Stimulated activated naive B cell treated with anti-CD40 and anti-IgM and Interleukin-4, amounts not matched to agents 10 μg/mL and 1 μg/mL and 100 μg/mL, for 72 hours (primary cell): Measurements from ENCODE around the gene ZNF835.

Experiments used
- ATAC-seq, 2 donors: fragments of 150-1000 bp; cut with Tn5 transposase; replicated peaks; 2 replicates each; pipeline ENCODE4 v1.10.0; 2021; ENCODE audit warnings: moderate library complexity in 1 of 2
- DNase-seq: peaks from one replicate; pipeline ENCODE4 v3.0.0; 2021
- H3K27ac Mint-ChIP-seq: one replicate; pipeline ENCODE4 v1.8.0; 2022; ENCODE audit warnings: mild to moderate bottlenecking, mixed read lengths
- H3K27me3 Mint-ChIP-seq, 2 donors: one replicate each; pipeline ENCODE4 v1.8.0; 2022; ENCODE audit warnings: mixed read lengths in 2 of 2
- H3K36me3 Mint-ChIP-seq, 2 donors: one replicate each; pipeline ENCODE4 v1.8.0; 2022; ENCODE audit warnings: mixed read lengths in 2 of 2, mild to moderate bottlenecking in 1 of 2
- H3K4me1 Mint-ChIP-seq, 2 donors: one replicate each; pipeline ENCODE4 v1.8.0; 2022; ENCODE audit warnings: mixed read lengths in 2 of 2, mild to moderate bottlenecking in 1 of 2
- H3K4me3 Mint-ChIP-seq, 2 donors: one replicate each; pipeline ENCODE4 v1.8.0; 2022; ENCODE audit warnings: mild to moderate bottlenecking in 2 of 2, mixed read lengths in 2 of 2, moderate library complexity in 1 of 2
- H3K9me3 Mint-ChIP-seq, 2 donors: one replicate each; pipeline ENCODE4 v1.8.0; 2022; ENCODE audit warnings: mixed read lengths in 2 of 2, mild to moderate bottlenecking in 1 of 2

ZNF835 gene

DNA sequence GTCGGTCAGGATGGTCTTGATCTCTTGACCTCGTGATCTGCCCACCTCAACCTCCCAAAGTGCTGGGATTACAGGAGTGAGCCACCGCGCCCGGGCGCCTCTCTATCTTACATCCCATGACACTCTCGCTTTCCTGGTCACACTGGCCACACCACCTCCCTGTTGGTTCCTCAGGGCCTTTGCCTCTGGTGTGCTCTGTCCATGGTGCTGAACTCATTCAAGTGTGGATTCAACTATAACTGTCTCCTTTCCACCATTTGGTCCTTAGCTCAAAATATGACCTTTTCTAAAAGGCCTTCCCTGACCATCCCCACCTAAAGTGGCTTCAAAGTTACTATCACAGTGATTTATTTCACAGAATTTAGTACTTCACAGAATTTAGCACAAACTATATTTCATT, 32.3 kb downstream of the ZNF835 start:
- no peak overlapping the region for H3K27ac Mint-ChIP-seq
- H3K36me3 Mint-ChIP-seq, result peaks cover 16 to 23% of the 10 kb centered on the region in 2 donors
- H3K4me3 Mint-ChIP-seq, result no peak overlapping the region
- DNase-seq (no peak), ATAC-seq (no peak)
- H3K27me3 Mint-ChIP-seq, result peaks cover 19 to 42% of the 10 kb centered on the region in 2 donors
- H3K4me1 Mint-ChIP-seq, result peaks cover 5 to 6% of the 10 kb centered on the region in 2 donors
- peaks cover 21 to 30% of the 10 kb centered on the region in 2 donors for H3K9me3 Mint-ChIP-seq

DNA sequence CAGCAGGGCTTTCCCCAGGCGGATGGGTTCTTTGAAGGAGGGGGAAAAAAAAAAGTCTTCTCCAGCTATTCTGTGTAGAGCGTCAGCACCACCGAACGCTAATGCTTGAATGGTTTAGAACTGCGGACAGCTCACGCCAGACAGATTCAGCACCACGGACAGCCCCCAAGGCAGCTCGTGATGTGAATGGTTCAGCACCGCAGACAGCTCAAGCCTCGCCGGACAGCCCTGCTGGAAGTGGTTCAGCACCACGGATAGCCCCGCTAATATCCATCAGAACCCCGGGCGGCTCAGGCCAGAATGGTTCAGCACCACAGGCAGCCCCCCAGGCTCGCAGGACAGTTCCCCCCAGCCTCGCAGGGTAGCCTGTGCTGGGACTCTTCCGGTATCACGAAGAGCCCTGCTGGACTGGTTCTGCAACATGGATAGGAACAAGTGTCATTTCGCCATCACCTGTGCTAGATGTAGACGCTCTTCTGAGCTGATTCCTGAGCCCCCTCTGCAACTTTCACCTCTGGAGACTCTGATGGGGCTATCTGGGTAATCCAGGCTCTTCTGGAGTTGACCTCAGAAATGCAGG, 33.5 kb downstream of the ZNF835 start:
- H3K36me3 Mint-ChIP-seq, result peaks cover 12 to 19% of the 10 kb centered on the region in 2 donors
- H3K9me3 Mint-ChIP-seq, result peaks cover 23 to 29% of the 10 kb centered on the region in 2 donors
- DNase-seq (peak; percentile 58), ATAC-seq (peak; percentile 68 to 77)
- H3K4me1 Mint-ChIP-seq, result peaks cover 0 to 2% of the 10 kb centered on the region in 2 donors
- no peak overlapping the region for H3K27ac Mint-ChIP-seq
- H3K27me3 Mint-ChIP-seq, result peaks cover 10 to 33% of the 10 kb centered on the region in 2 donors
- no peak overlapping the region for H3K4me3 Mint-ChIP-seq

DNA sequence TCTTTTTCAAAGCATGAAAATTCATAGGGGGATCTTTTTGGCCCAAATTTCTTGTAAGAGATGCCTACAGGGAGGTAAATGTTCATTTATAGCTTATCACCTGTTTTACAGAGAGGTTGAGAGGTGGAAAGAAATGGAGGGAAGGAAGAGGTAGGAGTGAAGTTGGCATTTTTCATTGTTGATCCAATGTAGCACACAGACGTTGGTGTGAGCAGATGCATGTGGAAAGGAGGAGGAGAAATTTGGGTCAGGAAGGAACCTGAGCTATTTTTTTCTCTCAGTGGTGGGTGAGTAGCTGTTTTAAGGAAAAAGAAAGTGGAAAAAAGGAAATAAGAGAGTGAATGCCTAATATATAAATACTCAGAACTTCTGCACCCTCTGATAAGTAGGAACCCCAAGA, 38.5 kb downstream of the ZNF835 start:
- Mint-ChIP-seq H3K4me3 (no peak overlapping the region), H3K9me3 (peaks cover 31 to 44% of the 10 kb centered on the region in 2 donors), H3K36me3 (peaks cover 14 to 25% of the 10 kb centered on the region in 2 donors), H3K4me1 (no peaks in the 10 kb centered on the region), H3K27me3 (peaks cover 4 to 5% of the 10 kb centered on the region in 2 donors), H3K27ac (no peak overlapping the region)
- ATAC-seq (no peak), DNase-seq (no peak)

DNA sequence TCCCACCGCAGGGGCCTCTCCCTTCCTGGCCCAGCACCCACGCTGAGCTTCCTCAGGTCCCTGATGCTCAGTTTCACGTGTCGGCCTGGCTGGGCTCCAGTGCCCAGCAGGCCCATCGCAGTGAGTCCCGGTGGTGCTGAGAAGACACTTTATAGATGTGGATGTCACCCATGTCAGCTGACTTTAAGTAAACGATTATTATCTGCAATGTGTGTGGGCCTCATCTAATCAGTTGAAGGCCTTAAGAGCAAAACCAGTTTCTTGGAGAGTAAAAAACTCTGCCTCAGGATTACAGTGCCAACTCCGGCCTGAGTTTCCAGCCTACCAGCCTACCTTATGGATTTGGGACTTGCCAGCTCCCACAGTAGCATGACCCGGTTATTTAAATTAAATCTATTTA, 45.8 kb downstream of the ZNF835 start:
- ATAC-seq (no peak), DNase-seq (no peak)
- H3K4me3 Mint-ChIP-seq, result no peak overlapping the region
- no peaks in the 10 kb centered on the region for H3K27me3 Mint-ChIP-seq
- H3K4me1 Mint-ChIP-seq, result no peaks in the 10 kb centered on the region
- H3K36me3 Mint-ChIP-seq, result peaks cover 67 to 72% of the 10 kb centered on the region in 2 donors
- H3K9me3 Mint-ChIP-seq, result peaks cover 26 to 34% of the 10 kb centered on the region in 2 donors
- no peak overlapping the region for H3K27ac Mint-ChIP-seq

DNA sequence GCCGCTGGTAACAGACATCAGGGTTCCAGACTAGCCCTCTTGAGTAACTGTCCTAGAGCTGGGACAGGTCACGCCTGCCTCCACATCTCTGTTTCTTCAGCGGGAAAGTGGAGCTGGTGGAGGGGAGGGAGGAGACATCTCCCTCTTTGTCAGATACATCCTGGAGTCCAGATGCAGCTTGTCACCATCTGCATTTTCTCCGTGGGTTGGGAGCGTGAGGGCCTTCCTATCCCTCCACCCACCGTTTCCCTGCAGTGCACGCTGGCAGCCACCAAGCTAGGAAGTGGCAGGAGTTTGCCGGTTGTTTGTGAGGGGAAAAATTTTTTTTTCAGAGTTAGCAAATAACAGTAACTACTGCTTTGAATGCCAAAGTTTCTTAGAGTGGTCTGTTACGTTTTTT, 48.6 kb downstream of the ZNF835 start:
- H3K27ac Mint-ChIP-seq, result no peak overlapping the region
- DNase-seq (no peak), ATAC-seq (no peak)
- peaks cover 0 to 3% of the 10 kb centered on the region in 2 donors for H3K4me1 Mint-ChIP-seq
- peaks cover 17 to 29% of the 10 kb centered on the region in 2 donors for H3K9me3 Mint-ChIP-seq
- H3K36me3 Mint-ChIP-seq, result peaks cover 74 to 85% of the 10 kb centered on the region in 2 donors
- no peaks in the 10 kb centered on the region for H3K27me3 Mint-ChIP-seq
- H3K4me3 Mint-ChIP-seq, result no peak overlapping the region

DNA sequence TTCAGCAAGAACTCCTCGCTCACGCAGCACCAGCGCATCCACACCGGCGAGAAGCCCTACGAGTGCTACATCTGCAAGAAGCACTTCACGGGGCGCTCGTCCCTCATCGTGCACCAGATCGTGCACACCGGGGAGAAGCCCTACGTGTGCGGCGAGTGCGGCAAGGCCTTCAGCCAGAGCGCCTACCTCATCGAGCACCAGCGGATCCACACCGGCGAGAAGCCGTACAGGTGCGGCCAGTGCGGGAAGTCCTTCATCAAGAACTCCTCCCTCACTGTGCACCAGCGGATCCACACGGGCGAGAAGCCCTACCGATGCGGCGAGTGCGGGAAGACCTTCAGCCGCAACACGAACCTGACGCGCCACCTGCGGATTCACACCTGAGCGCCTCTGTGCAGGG, 49.2 kb downstream of the ZNF835 start:
- ATAC-seq, result no peak
- H3K4me3 Mint-ChIP-seq, result no peak overlapping the region
- H3K9me3 Mint-ChIP-seq, result peaks cover 23 to 28% of the 10 kb centered on the region in 2 donors
- H3K36me3 Mint-ChIP-seq, result peaks cover 75 to 85% of the 10 kb centered on the region in 2 donors
- H3K4me1 Mint-ChIP-seq, result peaks cover 0 to 3% of the 10 kb centered on the region in 2 donors
- DNase-seq, result no peak
- no peak overlapping the region for H3K27ac Mint-ChIP-seq
- H3K27me3 Mint-ChIP-seq, result no peaks in the 10 kb centered on the region

DNA sequence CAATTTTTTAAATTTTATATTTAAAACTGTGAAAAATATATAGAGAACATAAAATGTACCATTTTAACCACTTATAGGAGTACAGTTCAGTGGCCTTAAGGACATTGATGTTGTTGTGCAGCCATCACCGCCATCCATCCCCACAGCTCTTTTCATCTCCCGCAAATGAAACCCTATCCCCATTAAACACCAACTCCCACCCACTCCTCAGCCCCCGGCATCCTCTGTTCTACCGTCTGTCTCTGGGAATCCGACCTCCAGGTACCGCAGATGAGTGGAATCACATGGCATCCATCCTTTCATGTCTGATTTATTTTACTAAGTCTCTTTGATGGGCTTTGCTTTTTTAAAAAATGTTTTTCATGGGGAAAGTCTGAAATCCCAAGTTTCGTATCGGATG, 52.4 kb downstream of the ZNF835 start:
- no peak for DNase-seq
- no peak for ATAC-seq
- Mint-ChIP-seq H3K36me3 (peaks cover 86 to 95% of the 10 kb centered on the region in 2 donors), H3K4me1 (peaks cover 5 to 6% of the 10 kb centered on the region in 2 donors), H3K4me3 (no peak overlapping the region), H3K27ac (no peak overlapping the region), H3K27me3 (no peaks in the 10 kb centered on the region), H3K9me3 (peaks cover 35 to 37% of the 10 kb centered on the region in 2 donors)

DNA sequence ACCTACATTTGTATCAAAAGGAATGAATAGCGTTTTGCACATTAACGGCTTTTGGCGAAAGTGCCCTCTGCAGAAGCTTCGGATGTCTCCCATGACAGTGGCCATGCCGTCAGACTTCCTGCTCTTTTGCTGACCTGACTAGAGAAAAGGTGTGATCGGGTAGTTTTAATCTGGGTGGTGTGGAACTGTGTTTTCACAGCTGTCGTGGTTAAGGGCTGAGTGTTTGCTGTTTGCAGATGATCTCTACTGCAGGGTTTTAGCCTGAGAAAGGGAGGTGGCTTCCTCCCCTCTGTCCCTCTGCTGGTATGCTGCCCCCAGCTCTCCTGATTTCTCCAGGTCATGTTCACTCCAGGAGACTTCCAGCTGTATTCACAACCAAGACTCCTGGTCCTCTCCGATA, 54.0 kb downstream of the ZNF835 start:
- Mint-ChIP-seq H3K4me3 (no peak overlapping the region), H3K27ac (no peak overlapping the region), H3K4me1 (peaks cover 5 to 10% of the 10 kb centered on the region in 2 donors), H3K36me3 (peaks cover 90 to 95% of the 10 kb centered on the region in 2 donors), H3K27me3 (no peaks in the 10 kb centered on the region), H3K9me3 (peaks cover 40% of the 10 kb centered on the region in 2 donors)
- no peak for ATAC-seq
- no peak for DNase-seq

DNA sequence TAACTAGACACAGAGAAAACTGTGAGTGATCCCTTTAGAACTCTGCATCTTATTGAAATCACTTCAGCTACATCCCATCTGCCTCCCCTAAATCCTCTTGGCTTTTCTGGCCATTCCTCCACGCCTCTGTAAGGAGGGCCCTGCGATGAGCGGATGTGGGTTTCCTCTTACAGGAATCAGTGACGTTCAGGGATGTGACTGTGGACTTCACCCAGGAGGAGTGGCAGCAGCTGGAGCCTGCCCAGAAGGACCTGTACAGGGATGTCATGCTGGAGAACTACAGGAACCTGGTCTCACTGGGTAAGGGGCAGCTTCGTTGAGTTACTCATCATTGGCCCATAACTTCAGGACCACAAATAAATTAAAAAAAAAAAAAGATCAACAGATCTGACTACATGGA, 57.9 kb downstream of the ZNF835 start:
- H3K9me3 Mint-ChIP-seq, result peaks cover 30 to 44% of the 10 kb centered on the region in 2 donors

DNA sequence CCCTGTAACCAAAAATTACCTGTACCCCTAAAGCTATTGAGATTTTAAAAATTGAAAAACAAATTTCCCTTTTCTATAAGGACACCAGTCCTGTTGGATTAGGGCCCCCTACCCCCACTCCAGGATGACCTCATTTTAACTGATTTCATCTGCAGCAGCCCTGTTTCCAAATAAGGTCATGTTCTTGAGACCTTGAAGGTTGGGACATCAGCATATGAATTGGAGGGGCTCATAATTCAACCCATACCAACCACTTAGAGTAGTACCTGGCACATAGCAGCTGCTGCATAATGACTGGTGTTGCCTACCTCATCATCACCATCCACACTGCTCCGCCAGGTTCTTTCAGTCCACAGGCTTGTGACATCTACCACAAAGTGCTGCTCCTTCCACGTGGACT, 58.8 kb downstream of the ZNF835 start:
- no peak overlapping the region for H3K27ac Mint-ChIP-seq
- no peak overlapping the region for H3K4me3 Mint-ChIP-seq
- no peak for DNase-seq
- H3K4me1 Mint-ChIP-seq, result peaks cover 5 to 7% of the 10 kb centered on the region in 2 donors
- ATAC-seq, result no peak
- peaks cover 31 to 36% of the 10 kb centered on the region in 2 donors for H3K9me3 Mint-ChIP-seq
- no peaks in the 10 kb centered on the region for H3K27me3 Mint-ChIP-seq
- peaks cover 84 to 96% of the 10 kb centered on the region in 2 donors for H3K36me3 Mint-ChIP-seq

More for the DNA sequence above, 57.9 kb downstream of the ZNF835 start:
- H3K4me1 Mint-ChIP-seq, result peaks cover 5 to 10% of the 10 kb centered on the region in 2 donors
- H3K36me3 Mint-ChIP-seq, result peaks cover 84 to 96% of the 10 kb centered on the region in 2 donors
- no peaks in the 10 kb centered on the region for H3K27me3 Mint-ChIP-seq
- no peak for DNase-seq
- no peak overlapping the region for H3K27ac Mint-ChIP-seq
- H3K4me3 Mint-ChIP-seq, result no peak overlapping the region
- no peak for ATAC-seq
